ENCODE results near the gene ENPP4.

DNA sequence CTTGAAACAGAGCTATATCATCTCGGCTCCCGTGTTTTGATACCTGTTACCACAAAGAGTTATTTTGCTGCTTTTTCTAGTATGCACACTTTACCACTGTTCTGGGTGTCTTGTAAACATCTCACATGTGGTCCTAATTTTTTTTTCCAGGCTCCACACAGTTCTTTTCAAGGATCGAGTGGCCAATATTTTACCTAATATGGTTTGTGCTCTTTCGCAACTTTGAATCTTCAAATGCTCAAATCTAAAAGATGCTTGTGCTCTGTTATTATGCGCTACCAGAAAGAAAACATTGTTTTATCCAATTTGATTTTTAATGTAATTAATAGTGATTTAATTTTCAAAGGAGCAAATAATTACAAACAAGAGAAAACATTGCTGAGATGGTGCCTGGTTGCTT lies 30.3 kb downstream of the ENPP4 start:
- TF ChIP-seq, protein P1, sequence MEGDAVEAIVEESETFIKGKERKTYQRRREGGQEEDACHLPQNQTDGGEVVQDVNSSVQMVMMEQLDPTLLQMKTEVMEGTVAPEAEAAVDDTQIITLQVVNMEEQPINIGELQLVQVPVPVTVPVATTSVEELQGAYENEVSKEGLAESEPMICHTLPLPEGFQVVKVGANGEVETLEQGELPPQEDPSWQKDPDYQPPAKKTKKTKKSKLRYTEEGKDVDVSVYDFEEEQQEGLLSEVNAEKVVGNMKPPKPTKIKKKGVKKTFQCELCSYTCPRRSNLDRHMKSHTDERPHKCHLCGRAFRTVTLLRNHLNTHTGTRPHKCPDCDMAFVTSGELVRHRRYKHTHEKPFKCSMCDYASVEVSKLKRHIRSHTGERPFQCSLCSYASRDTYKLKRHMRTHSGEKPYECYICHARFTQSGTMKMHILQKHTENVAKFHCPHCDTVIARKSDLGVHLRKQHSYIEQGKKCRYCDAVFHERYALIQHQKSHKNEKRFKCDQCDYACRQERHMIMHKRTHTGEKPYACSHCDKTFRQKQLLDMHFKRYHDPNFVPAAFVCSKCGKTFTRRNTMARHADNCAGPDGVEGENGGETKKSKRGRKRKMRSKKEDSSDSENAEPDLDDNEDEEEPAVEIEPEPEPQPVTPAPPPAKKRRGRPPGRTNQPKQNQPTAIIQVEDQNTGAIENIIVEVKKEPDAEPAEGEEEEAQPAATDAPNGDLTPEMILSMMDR (IDR thresholded peaks at IDR 0.05 in 4 of 5, conservative IDR thresholded peaks at IDR 0.05 in 1 of 5) = no peak
- TF ChIP-seq POLR2A (IDR thresholded peaks at IDR 0.05) = no peak
